Fibroblast of lung (primary cell): ENCODE results near the gene BNIP5. TPM values are rescaled to one million over a fixed set of nuclear protein-coding genes. Genes with fewer than 3 reads are reported as not detected.

Experiments used
- DNase-seq, 2 donors: peaks; one replicate each; pipeline versions ENCODE4 v3.0.0 to v3.0.0-alpha.2; 2010; ENCODE audit warnings: low read depth in 2 of 2
- H2AFZ ChIP-seq: 2 replicates; pipeline ENCODE4 v1.5.1; 2012; ENCODE audit warnings: low read length, control low read depth, inconsistent platforms
- H3K27ac ChIP-seq: 2 replicates; pipeline ENCODE4 v1.5.1; 2011; ENCODE audit warnings: low read length, control low read depth; ENCODE audit not compliant: insufficient read depth
- H3K27me3 ChIP-seq: 2 replicates; pipeline ENCODE4 v1.5.1; 2011; ENCODE audit warnings: mild to moderate bottlenecking, low read length; ENCODE audit not compliant: control insufficient read depth, insufficient read depth
- H3K36me3 ChIP-seq: 2 replicates; pipeline ENCODE4 v1.5.1; 2011; ENCODE audit warnings: low read length; ENCODE audit not compliant: control insufficient read depth, insufficient read depth
- H3K4me1 ChIP-seq: 2 replicates; pipeline ENCODE4 v1.5.1; 2011; ENCODE audit warnings: low read length; ENCODE audit not compliant: control insufficient read depth, insufficient read depth; ENCODE audit errors: extremely low read depth
- H3K4me2 ChIP-seq: 2 replicates; pipeline ENCODE4 v1.5.1; 2011; ENCODE audit warnings: low read length, control low read depth; ENCODE audit not compliant: insufficient read depth; ENCODE audit errors: extremely low read depth
- H3K4me3 ChIP-seq, 4 experiments: fragments of 200-600 bp in 1 of 4; sonication (generic) in 1 of 4; replicated peaks in 1 of 4; 2 replicates each; pipeline ENCODE4 v1.5.1; 2011 to 2016; ENCODE audit warnings: low read length in 4 of 4, low read depth in 3 of 4, mild to moderate bottlenecking in 3 of 4, control low read depth in 2 of 4, inconsistent platforms in 1 of 4, mixed read lengths in 1 of 4; ENCODE audit not compliant: insufficient read depth in 1 of 4; ENCODE audit errors: control extremely low read depth in 1 of 4
- H3K79me2 ChIP-seq: 2 replicates; pipeline ENCODE4 v1.5.1; 2012; ENCODE audit warnings: mild to moderate bottlenecking, low read length, inconsistent platforms; ENCODE audit not compliant: control insufficient read depth, insufficient read depth
- H3K9ac ChIP-seq: 2 replicates; pipeline ENCODE4 v1.5.1; 2011; ENCODE audit warnings: mild to moderate bottlenecking, low read length, control low read depth; ENCODE audit not compliant: insufficient read depth
- H3K9me3 ChIP-seq: 2 replicates; pipeline ENCODE4 v1.5.1; 2012; ENCODE audit warnings: low read depth, low read length; ENCODE audit not compliant: control insufficient read depth, insufficient read depth
- H4K20me1 ChIP-seq: 2 replicates; pipeline ENCODE4 v1.5.1; 2011; ENCODE audit warnings: low read length; ENCODE audit not compliant: control insufficient read depth, insufficient read depth; ENCODE audit errors: extremely low read depth
- CTCF ChIP-seq, 2 donors: IDR thresholded peaks in 1 of 2; conservative IDR thresholded peaks in 1 of 2; 1 replicate in 1 of 2; 2 replicates in 1 of 2; pipeline ENCODE4 v1.5.1; 2011 to 2012; ENCODE audit warnings: low read length in 2 of 2, control low read depth in 1 of 2, inconsistent platforms in 1 of 2, low read depth in 1 of 2, mild to moderate bottlenecking in 1 of 2
- EZH2 ChIP-seq: IDR thresholded peaks from 2 replicates; pipeline ENCODE4 v1.5.1; 2012; ENCODE audit warnings: low read length, control low read depth, mild to moderate bottlenecking; ENCODE audit errors: missing control alignments
- polyA plus RNA-seq, 2 donors: library from polyadenylated mRNA; depleted of rRNA in 1 of 2; stranded (reverse) in 1 of 2; unstranded in 1 of 2; fragments of >200 nt; gene quantifications; 2 replicates each; pipeline ENCODE4 v1.2.1, GENCODE V29; 2011 to 2012; ENCODE audit warnings: missing spikeins in 1 of 2
- total RNA-seq: library from RNA; depleted of rRNA; stranded (reverse); fragments of >200 nt; gene quantifications from 2 replicates; pipeline ENCODE4 v1.2.1, GENCODE V29; 2014

BNIP5 gene
- total and polyA plus RNA-seq, 2 donors (not counting 1 experiment from before 2014, with no cell fraction given): not detected

- Histone ChIP-seq H3K4me3 (no peak overlapping the region), H3K9ac (no peak overlapping the region), H3K27me3 (peaks cover 8% of the 10 kb centered on the region), H3K79me2 (no peaks in the 10 kb centered on the region), H4K20me1 (no peaks in the 10 kb centered on the region), H3K4me2 (no peak overlapping the region), H3K27ac (no peak overlapping the region), H3K9me3 (no peaks in the 10 kb centered on the region), H3K36me3 (no peaks in the 10 kb centered on the region), H3K4me1 (no peaks in the 10 kb centered on the region), H2AFZ (no peak overlapping the region)
- peak in 1 of 2 donors; percentile 96 for DNase-seq
- no peak for TF ChIP-seq EZH2
- no peak for TF ChIP-seq CTCF (conservative IDR thresholded peaks at IDR 0.05 in 1 of 2, IDR thresholded peaks at IDR 0.05 in 1 of 2; ENCODE audit: low read depth in 1 of 2, low read length in 2 of 2)
Measured at GRCh38 chr6:36353411-36353915, 16.8 kb upstream of the BNIP5 start.

DNA sequence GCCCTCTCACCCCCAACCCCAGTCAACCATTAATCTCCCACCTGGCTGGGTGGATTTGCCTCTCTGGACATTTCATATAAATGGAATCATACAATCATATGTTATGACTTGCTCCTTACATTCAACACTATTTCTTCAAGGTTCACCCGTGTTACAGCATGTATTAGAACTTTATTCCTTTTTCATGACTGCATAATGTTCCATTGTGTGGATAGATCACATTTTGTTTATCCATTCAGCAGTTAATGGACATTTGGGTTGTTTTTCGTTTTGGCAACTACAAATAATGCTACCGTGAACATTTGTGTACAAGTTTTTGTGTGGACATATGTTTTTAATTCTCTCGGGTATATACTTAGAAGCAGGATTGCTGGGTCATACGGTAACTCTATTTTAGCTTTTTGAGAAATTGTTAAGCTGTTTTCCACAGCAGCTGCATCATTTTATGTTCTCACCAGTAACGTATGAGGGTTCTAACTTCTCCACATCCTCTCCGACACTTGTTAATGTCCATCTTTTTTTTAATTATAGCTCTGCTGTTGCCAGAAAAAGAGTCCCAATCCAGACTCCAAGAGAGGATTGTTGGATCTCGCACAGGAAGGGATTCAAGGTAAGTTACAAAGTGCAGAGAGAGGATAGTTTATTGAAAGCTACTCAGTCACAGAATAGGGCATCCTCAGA, 15.9 kb upstream of the BNIP5 start:
- TF ChIP-seq EZH2: no peak
- H3K27me3 ChIP-seq: peaks cover 8% of the 10 kb centered on the region
- H3K9me3 ChIP-seq: no peaks in the 10 kb centered on the region
- no peak for DNase-seq
- no peaks in the 10 kb centered on the region for H3K36me3 ChIP-seq
- H3K79me2 ChIP-seq: no peaks in the 10 kb centered on the region
- H3K9ac ChIP-seq: no peak overlapping the region
- no peak overlapping the region for H2AFZ ChIP-seq
- H3K4me1 ChIP-seq: no peaks in the 10 kb centered on the region
- no peak overlapping the region for H3K4me2 ChIP-seq
- no peak overlapping the region for H3K27ac ChIP-seq
- H4K20me1 ChIP-seq: no peaks in the 10 kb centered on the region
- no peak overlapping the region for H3K4me3 ChIP-seq

GRCh38 chr6:36350681-36351571, 14.2 kb upstream of the BNIP5 start:
- H3K9me3 ChIP-seq: no peaks in the 10 kb centered on the region
- no peak overlapping the region for H2AFZ ChIP-seq
- H3K4me1 ChIP-seq: no peaks in the 10 kb centered on the region
- no peaks in the 10 kb centered on the region for H3K79me2 ChIP-seq
- no peaks in the 10 kb centered on the region for H4K20me1 ChIP-seq
- no peak overlapping the region for H3K9ac ChIP-seq
- TF ChIP-seq EZH2: no peak
- TF ChIP-seq CTCF (conservative IDR thresholded peaks at IDR 0.05 in 1 of 2, IDR thresholded peaks at IDR 0.05 in 1 of 2; ENCODE audit: low read depth in 1 of 2, low read length in 2 of 2): no peak
- peaks cover 2% of the 10 kb centered on the region for H3K27me3 ChIP-seq
- peak; percentile 68 to 99 for DNase-seq
- H3K27ac ChIP-seq: no peak overlapping the region
- H3K36me3 ChIP-seq: no peaks in the 10 kb centered on the region
- no peak overlapping the region for H3K4me2 ChIP-seq
- H3K4me3 ChIP-seq: no peak overlapping the region
